NCI-H2171 (cell line): ENCODE data around the gene PRPSAP2.
"Not testable (repeated sequence)": the region's sequence is repeated elsewhere in the genome, so short reads cannot be mapped to it uniquely, and the experiment has no call there.

Experiments used
- DNase-seq: peaks from one replicate; lab custom pipeline; 2025; lab: John Stamatoyannopoulos, UW

Gene PRPSAP2

GRCh38 chr17:18889658-18890057 is 31.7 kb downstream of the PRPSAP2 start:
- DNase-seq = no peak

DNA sequence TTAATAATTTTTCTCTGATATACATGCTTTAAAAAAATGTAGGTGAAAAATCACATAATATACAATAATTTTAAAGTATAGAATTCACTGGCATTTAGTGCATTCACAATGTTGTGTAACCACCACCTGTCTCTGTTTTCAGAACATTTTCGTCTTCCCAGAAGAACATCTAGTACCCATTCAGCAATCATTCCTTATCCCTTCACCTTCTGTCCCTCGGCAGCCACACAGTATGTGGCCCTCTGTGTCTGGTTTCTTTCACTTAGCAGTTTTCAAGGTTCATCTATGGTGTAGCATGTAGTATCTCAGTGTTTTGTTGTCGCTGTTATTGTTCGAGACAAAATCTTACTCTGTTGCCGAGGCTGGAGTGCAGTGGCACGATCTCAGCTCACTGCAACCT is 33.6 kb downstream of the PRPSAP2 start:
- no peak for DNase-seq

DNA sequence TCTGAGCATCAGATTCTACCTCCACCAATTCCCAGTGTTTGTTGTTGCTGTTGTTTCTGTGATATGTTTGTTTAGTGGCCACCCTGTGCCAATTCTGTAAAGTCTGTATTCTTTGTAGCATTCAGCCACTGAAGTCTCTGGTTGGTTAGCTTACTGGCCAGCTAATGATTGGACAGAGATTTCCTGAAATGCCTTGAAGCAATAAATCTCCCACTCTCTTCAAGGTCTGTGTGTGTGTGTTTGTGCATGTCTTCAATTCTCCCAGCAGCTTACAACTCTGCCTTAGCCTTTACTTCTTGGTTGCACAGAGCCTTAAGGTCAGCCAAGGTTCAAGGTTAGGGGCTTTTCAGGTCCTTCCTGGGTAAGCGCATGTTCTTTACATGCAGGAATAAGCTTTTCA is 38.2 kb downstream of the PRPSAP2 start:
- DNase-seq = no peak

- DNase-seq = no peak
These were observed 39.0 kb downstream of the PRPSAP2 start for GRCh38 chr17:18896947-18897346.

- DNase-seq = no peak
These were observed 46.6 kb downstream of the PRPSAP2 start for GRCh38 chr17:18904482-18904881.

- DNase-seq = no peak
These were observed 47.3 kb downstream of the PRPSAP2 start for GRCh38 chr17:18905226-18905625.

DNA sequence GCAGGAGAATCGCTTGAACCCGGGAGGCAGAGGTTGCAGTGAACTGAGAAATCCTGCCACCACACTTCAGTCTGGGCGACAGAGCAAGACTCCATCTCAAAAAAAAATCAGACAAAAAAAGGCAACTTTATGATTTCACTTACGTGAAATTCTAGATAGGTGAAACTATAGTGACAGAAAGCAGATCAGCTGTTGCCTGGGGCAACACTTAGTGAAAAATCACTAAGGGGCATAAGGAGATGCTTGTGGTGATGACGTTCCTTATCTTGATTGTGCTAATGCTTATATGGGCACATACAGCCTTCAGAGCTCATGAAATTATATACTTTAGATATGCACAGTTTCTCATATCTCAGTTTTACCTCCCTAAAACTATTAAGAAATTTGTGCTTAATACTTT is 52.4 kb downstream of the PRPSAP2 start:
- no peak for DNase-seq

DNA sequence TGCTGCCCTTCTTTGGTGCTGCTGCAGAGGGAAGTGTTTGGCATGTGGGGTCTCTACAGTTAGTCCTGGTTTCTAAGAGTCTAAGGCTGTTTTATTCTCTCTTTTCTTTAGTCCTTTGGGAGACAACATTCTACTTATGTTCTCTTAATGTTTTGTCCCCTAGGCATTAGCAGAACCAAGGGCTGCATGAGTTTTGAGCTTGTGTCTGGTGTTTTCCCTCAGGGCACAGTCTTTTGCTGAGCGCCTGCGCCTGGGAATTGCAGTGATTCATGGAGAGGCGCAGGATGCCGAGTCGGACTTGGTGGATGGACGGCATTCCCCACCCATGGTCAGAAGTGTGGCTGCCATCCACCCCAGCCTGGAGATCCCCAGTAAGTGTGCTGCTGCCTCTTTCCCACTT is 53.0 kb downstream of the PRPSAP2 start:
- no peak for DNase-seq

- DNase-seq = no peak
These were observed 59.0 kb downstream of the PRPSAP2 start for GRCh38 chr17:18916816-18917500.

DNA sequence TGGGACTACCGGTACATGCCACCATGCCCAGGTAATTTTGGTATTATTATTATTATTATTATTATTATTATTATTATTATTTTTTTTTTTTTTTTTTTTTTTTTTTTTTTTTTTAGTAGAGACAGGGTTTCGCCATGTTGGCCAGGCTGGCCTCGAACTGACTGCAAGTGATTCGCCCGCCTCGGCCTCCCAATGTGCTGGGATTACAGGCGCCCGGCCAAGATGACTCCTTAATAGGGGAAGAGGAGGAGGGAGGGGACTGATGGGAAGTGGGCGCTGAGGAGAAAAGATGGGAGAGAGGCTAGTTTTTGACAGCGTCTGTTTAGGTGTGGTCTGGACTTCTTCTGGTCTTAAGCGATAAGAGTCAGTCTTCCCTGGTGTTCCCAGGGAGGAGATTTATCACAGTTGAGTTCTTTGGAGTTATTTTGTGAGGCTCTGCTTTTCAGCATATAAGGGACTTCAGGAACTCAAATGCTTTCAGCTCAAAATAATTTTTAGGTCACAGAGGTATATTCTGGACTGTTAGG is 59.6 kb downstream of the PRPSAP2 start:
- DNase-seq = no peak

GRCh38 chr17:18919963-18920362 is 62.0 kb downstream of the PRPSAP2 start:
- DNase-seq = no peak

- DNase-seq = no peak
These were observed 63.0 kb downstream of the PRPSAP2 start for GRCh38 chr17:18920911-18921441.

- no peak for DNase-seq
These were observed 63.6 kb downstream of the PRPSAP2 start for GRCh38 chr17:18921485-18921884.

- no peak for DNase-seq
These were observed 64.1 kb downstream of the PRPSAP2 start for GRCh38 chr17:18921912-18922451.

- DNase-seq = not testable (repeated sequence)
These were observed 64.7 kb downstream of the PRPSAP2 start for GRCh38 chr17:18922596-18922995.

GRCh38 chr17:18925187-18925586 is 67.3 kb downstream of the PRPSAP2 start:
- no peak for DNase-seq

DNA sequence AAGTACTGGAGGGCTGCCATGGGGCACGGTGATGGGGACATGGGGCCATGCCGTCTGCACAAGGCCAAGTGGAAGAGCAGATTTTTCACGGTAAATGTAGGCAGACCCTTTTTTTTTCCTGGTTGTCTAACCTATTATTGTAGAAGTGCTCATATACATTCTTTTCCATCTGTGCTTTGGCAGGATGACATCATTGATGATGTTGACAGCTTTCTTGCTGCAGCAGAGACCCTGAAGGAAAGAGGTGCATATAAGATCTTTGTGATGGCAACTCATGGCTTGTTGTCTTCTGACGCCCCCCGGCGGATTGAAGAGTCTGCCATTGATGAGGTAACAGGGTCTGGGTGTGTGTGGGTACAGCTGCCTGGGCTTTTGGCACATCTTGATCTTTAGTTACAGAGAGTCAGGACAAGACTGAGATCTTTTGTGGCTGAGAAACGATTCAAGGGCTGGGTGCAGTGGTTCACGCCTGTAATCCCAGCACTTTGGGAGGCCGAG is 70.7 kb downstream of the PRPSAP2 start:
- no peak for DNase-seq

GRCh38 chr17:18932360-18933055 is 74.6 kb downstream of the PRPSAP2 start:
- no peak for DNase-seq

- no peak for DNase-seq
These were observed 75.4 kb downstream of the PRPSAP2 start for GRCh38 chr17:18933102-18934058.

GRCh38 chr17:18937981-18938691 is 80.2 kb downstream of the PRPSAP2 start:
- no peak for DNase-seq

DNA sequence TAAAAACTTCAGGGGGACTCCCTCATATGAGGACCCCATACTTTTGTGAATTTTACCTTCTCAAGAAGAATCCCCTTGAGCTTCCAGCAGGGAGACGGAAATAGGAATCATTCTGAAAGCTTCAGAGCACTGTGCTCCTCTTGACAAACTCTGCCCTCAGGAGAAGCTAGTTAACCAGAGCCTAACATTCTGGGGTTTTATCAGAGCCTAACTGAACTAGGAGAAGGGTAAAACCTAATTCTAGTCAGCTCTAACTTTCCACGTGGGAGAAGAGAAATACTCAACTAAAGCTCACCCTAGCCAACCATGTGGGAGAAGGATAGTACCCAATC is 80.7 kb downstream of the PRPSAP2 start:
- no peak for DNase-seq
